ENCODE data around the gene REXO4.

- no peak for TF ChIP-seq CTCF (IDR thresholded peaks at IDR 0.05)
- no peak for TF ChIP-seq POLR2A (IDR thresholded peaks at IDR 0.05)
Observed at GRCh38 chr9:133439337-133439736, 21.5 kb upstream of the REXO4 start.

All from adrenal gland (tissue), 5 donors.